SK-N-SH (cell line): ENCODE results near the gene AQP5.

Experiments
- JUND ChIP-seq: IDR thresholded peaks from 2 replicates; pipeline ENCODE4 v1.4.0; 2012
- POLR2AphosphoS5 ChIP-seq: IDR thresholded peaks from 2 replicates; pipeline ENCODE4 v1.6.1; 2012; ENCODE audit warnings: low read depth, low read length
- TF ChIP-seq, protein P1 (sequence below): fragments of 200-600 bp; sonication (generic); IDR thresholded peaks from 2 replicates; pipeline ENCODE4 v1.6.1; 2017; ENCODE audit warnings: antibody characterized with exemption, mild to moderate bottlenecking, moderate library complexity

DNA sequence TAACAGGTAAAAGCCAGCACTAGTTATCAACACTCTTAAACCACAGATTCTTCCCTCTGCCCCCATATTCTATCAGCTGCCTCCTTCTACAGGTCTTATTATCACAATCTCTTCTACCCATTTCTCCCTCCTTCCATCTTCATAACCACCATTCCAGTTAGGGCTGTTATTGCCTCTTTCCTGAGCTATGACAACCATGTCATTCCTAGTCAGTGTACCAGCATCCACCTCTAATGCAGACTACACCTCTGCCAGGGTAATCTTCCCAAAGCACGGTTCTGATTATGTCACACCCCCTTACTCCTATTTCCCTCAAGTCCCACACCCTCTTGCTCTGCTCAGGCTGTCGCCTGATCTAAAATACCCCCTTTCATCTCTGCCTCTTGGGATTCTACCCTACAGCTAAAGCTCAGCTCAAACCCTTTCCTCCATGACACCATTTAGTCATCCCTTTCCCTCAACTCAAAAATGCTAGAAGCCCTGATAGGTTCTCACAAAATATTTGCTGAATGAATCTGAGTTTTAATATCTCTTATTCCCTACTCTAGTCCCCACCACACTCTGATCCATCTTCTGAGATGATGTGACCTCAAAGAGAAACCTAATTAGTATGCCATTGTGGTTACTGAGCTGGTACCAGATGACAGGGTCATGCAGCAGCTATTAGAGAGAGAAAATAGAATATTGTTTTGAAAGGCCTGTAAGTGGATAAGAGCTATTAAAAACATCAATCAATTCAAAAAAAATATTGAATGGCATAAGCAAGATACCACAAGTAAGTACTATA lies 51.9 kb downstream of the AQP5 start:
- TF ChIP-seq, protein P1, sequence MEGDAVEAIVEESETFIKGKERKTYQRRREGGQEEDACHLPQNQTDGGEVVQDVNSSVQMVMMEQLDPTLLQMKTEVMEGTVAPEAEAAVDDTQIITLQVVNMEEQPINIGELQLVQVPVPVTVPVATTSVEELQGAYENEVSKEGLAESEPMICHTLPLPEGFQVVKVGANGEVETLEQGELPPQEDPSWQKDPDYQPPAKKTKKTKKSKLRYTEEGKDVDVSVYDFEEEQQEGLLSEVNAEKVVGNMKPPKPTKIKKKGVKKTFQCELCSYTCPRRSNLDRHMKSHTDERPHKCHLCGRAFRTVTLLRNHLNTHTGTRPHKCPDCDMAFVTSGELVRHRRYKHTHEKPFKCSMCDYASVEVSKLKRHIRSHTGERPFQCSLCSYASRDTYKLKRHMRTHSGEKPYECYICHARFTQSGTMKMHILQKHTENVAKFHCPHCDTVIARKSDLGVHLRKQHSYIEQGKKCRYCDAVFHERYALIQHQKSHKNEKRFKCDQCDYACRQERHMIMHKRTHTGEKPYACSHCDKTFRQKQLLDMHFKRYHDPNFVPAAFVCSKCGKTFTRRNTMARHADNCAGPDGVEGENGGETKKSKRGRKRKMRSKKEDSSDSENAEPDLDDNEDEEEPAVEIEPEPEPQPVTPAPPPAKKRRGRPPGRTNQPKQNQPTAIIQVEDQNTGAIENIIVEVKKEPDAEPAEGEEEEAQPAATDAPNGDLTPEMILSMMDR: no peak
- TF ChIP-seq JUND (no peak), POLR2AphosphoS5 (no peak)
